ENCODE data around the gene GAREM1. TPM values are rescaled to one million over a fixed set of nuclear protein-coding genes. Genes with fewer than 3 reads are reported as not detected.

Gene GAREM1
- total and polyA plus RNA-seq, 9 of the 15 experiments (the other 6 are each of a cell fraction or from before 2014, with no cell fraction given) = 0.03 to 0.33 (median 0.07) TPM; not detected in 1

GRCh38 chr18:32262092-32262491, 208.6 kb downstream of the GAREM1 start:
- no TSS peak for BruUV-seq (replicated peaks)
- no peak overlapping the region for H2AFZ ChIP-seq (ENCODE audit: low read depth, low read length)
- no peaks in the 10 kb centered on the region for H3K27me3 ChIP-seq (ENCODE audit: control insufficient read depth in 2 of 2, insufficient read depth in 2 of 2, low read length in 2 of 2)
- no peak overlapping the region for H3K9ac ChIP-seq (ENCODE audit: insufficient read depth in 1 of 2, low read depth in 2 of 2, low read length in 2 of 2)
- no peak overlapping the region for H3K27ac ChIP-seq (ENCODE audit: extremely low read depth, low read depth, low read length)
- intact Hi-C loops (cut with micrococcal nuclease) (no loop called here), in situ Hi-C loops (cut with MboI) (no loop called here)
- H4K20me1 ChIP-seq (replicated peaks; ENCODE audit: control insufficient read depth, insufficient read depth, low read length) = no peaks in the 10 kb centered on the region; the same call in 1 of the 2 replicates
- H3K4me3 ChIP-seq = no peak overlapping the region
- ATAC-seq (no peak), FAIRE-seq (no peak), DNase-seq (ENCODE audit: extremely low read depth in 1 of 4, low spot score in 3 of 4) (no peak)
- no peak overlapping the region for H3K4me2 ChIP-seq (ENCODE audit: insufficient read depth, low read length)
- H3K79me2 ChIP-seq (ENCODE audit: control insufficient read depth, insufficient read depth, low read length) = no peaks in the 10 kb centered on the region
- no peaks in the 10 kb centered on the region for H3K9me1 ChIP-seq (ENCODE audit: control insufficient read depth, insufficient read depth, low read length)
- H3K36me3 ChIP-seq (ENCODE audit: control insufficient read depth, insufficient read depth, low read length) = no peaks in the 10 kb centered on the region
- H3K4me1 ChIP-seq (replicated peaks in 1 of 2; ENCODE audit: control insufficient read depth in 2 of 2, insufficient read depth in 2 of 2, low read length in 2 of 2) = no peaks in the 10 kb centered on the region
- no peak for TF ChIP-seq ZNF644 (tag; IDR thresholded peaks at IDR 0.05; ENCODE audit: low read depth)
- TF ChIP-seq TFE3 (CRISPR knock-in tag; IDR thresholded peaks at IDR 0.05) = peak; percentile 24
- no peak for TF ChIP-seq EWSR1 (IDR thresholded peaks at IDR 0.05; ENCODE audit: borderline replicate concordance, low read depth, partially characterized antibody)
- TF ChIP-seq ZBTB1 (CRISPR knock-in tag; IDR thresholded peaks at IDR 0.05; ENCODE audit: borderline replicate concordance, low read depth) = no peak
- TF ChIP-seq IFI16 (CRISPR knock-in tag; IDR thresholded peaks at IDR 0.05) = no peak
- no peak for TF ChIP-seq NFE2L1 (tag; IDR thresholded peaks at IDR 0.05; ENCODE audit: borderline replicate concordance, low read depth)
- TF ChIP-seq ETV6 (IDR thresholded peaks at IDR 0.05; ENCODE audit: borderline replicate concordance in 1 of 2, low read depth in 2 of 2, low read length in 1 of 2) = no peak
- no peak for TF ChIP-seq ETV6 (CRISPR knock-in tag; IDR thresholded peaks at IDR 0.05; ENCODE audit: borderline replicate concordance)
- POLR2A ChIA-PET = no interaction called here
- no peaks in the 10 kb centered on the region for H3K9me3 ChIP-seq (replicated peaks; ENCODE audit: control insufficient read depth, insufficient read depth, low read depth, low read length)
- CTCF ChIA-PET (ENCODE audit: low intra/inter-chr PET ratio) = no interaction called here
- WGBS (ENCODE audit: insufficient coverage, low coverage, missing lambda C conversion rate) = 0% methylated on average over 1 of the region's 1 CpG
